HepG2 (cell line): Measurements from ENCODE around the gene LDLRAD4. TPM values are rescaled to one million over a fixed set of nuclear protein-coding genes. Genes with fewer than 3 reads are reported as not detected.

Experiments used
- CBX2 ChIP-seq, 2 experiments: fragments of 200-600 bp in 1 of 2; sonication (generic); formaldehyde crosslinking in 1 of 2; IDR thresholded peaks; 2 replicates each; pipeline versions ENCODE4 v1.7.0 to v1.8.1; 2018 to 2022; ENCODE audit warnings: low read depth in 2 of 2, low read length in 1 of 2, mild to moderate bottlenecking in 1 of 2, missing genetic modification reagents in 1 of 2
- FOXK2 ChIP-seq: fragments of 450-650 bp; IDR thresholded peaks from 2 replicates; pipeline ENCODE4 v1.6.1; 2016
- KAT7 ChIP-seq: IDR thresholded peaks from 2 replicates; pipeline ENCODE4 v1.6.1; 2018; ENCODE audit warnings: borderline replicate concordance, missing compliant biosample characterization
- KDM3A ChIP-seq: IDR thresholded peaks from 2 replicates; pipeline ENCODE4 v1.6.1; 2018; ENCODE audit warnings: low read depth, missing compliant biosample characterization
- KLF13 ChIP-seq: sonication (generic); formaldehyde crosslinking; IDR thresholded peaks from 2 replicates; pipeline ENCODE4 v1.4.0; 2020; ENCODE audit warnings: mild to moderate bottlenecking, missing genetic modification reagents
- MEF2D ChIP-seq: sonication (generic); formaldehyde crosslinking; IDR thresholded peaks from 2 replicates; pipeline ENCODE4 v1.5.1; 2020; ENCODE audit warnings: mild to moderate bottlenecking, missing genetic modification reagents
- NFE2 ChIP-seq: sonication (generic); formaldehyde crosslinking; IDR thresholded peaks from 2 replicates; pipeline ENCODE4 v1.4.0; 2020; ENCODE audit warnings: missing genetic modification reagents
- NFYB ChIP-seq: sonication (generic); formaldehyde crosslinking; IDR thresholded peaks from 2 replicates; pipeline ENCODE4 v1.4.0; 2020; ENCODE audit warnings: missing genetic modification reagents
- NKX3-1 ChIP-seq: sonication (generic); formaldehyde crosslinking; IDR thresholded peaks from 2 replicates; pipeline ENCODE4 v1.5.0; 2020; ENCODE audit warnings: missing genetic modification reagents
- PHF21A ChIP-seq: sonication (generic); formaldehyde crosslinking; IDR thresholded peaks from 2 replicates; pipeline ENCODE4 v1.5.0; 2020; ENCODE audit warnings: mild to moderate bottlenecking, missing genetic modification reagents
- RBM22 ChIP-seq: fragments of 200-400 bp; formaldehyde crosslinking; optimal IDR thresholded peaks from 2 replicates; pipeline ENCODE3; 2017; ENCODE audit warnings: mild to moderate bottlenecking, low read length, moderate library complexity
- RNF2 ChIP-seq: fragments of 450-650 bp; conservative IDR thresholded peaks from 2 replicates; pipeline ENCODE4 v1.6.1; 2016; ENCODE audit warnings: low read depth
- SKI ChIP-seq: fragments of 450-650 bp; IDR thresholded peaks from one replicate; pipeline ENCODE4 v1.6.1; 2018; ENCODE audit warnings: mild to moderate bottlenecking; ENCODE audit not compliant: partially characterized antibody
- SUZ12 ChIP-seq: fragments of 150-350 bp; IDR thresholded peaks from 2 replicates; pipeline ENCODE4 v1.6.1; 2014; ENCODE audit warnings: low read depth, low read length
- THAP11 ChIP-seq: IDR thresholded peaks from 2 replicates; pipeline ENCODE4 v1.6.1; 2016; ENCODE audit warnings: missing biosample characterization, missing genetic modification reagents
- ZBTB3 ChIP-seq: sonication (generic); formaldehyde crosslinking; IDR thresholded peaks from 2 replicates; pipeline ENCODE4 v1.4.0; 2020; ENCODE audit warnings: low read depth, mild to moderate bottlenecking, moderate library complexity, missing genetic modification reagents, borderline replicate concordance
- ZFP36L2 ChIP-seq: sonication (generic); formaldehyde crosslinking; IDR thresholded peaks from 2 replicates; pipeline ENCODE4 v1.4.0; 2020; ENCODE audit warnings: missing genetic modification reagents
- ZFX ChIP-seq: sonication (generic); formaldehyde crosslinking; IDR thresholded peaks from 2 replicates; pipeline ENCODE4 v1.4.0; 2020; ENCODE audit warnings: mild to moderate bottlenecking, low read depth, missing genetic modification reagents, moderate library complexity
- ZNF12 ChIP-seq: sonication (generic); formaldehyde crosslinking; IDR thresholded peaks from 2 replicates; pipeline ENCODE4 v1.5.0; 2020; ENCODE audit warnings: missing genetic modification reagents
- ZNF121 ChIP-seq: sonication (generic); formaldehyde crosslinking; IDR thresholded peaks from 2 replicates; pipeline ENCODE4 v1.5.0; 2020; ENCODE audit warnings: mild to moderate bottlenecking, missing genetic modification reagents
- ZNF292 ChIP-seq: sonication (generic); formaldehyde crosslinking; IDR thresholded peaks from 2 replicates; pipeline ENCODE4 v1.8.1; 2022; ENCODE audit warnings: mild to moderate bottlenecking, low read depth, missing genetic modification reagents, borderline replicate concordance
- ZNF496 ChIP-seq: sonication (generic); formaldehyde crosslinking; IDR thresholded peaks from 2 replicates; pipeline ENCODE4 v1.8.1; 2023; ENCODE audit warnings: mild to moderate bottlenecking, moderate library complexity, missing genetic modification reagents; ENCODE audit not compliant: insufficient replicate concordance
- ZNF678 ChIP-seq: sonication (generic); formaldehyde crosslinking; IDR thresholded peaks from 2 replicates; pipeline ENCODE4 v1.4.0; 2020; ENCODE audit warnings: mild to moderate bottlenecking, missing genetic modification reagents
- ZNF704 ChIP-seq: sonication (generic); formaldehyde crosslinking; IDR thresholded peaks from 2 replicates; pipeline ENCODE4 v1.8.1; 2023; ENCODE audit warnings: mild to moderate bottlenecking, inconsistent platforms, moderate library complexity, missing genetic modification reagents, borderline replicate concordance
- ZNF768 ChIP-seq: sonication (generic); formaldehyde crosslinking; IDR thresholded peaks from 2 replicates; pipeline ENCODE4 v1.4.0; 2020; ENCODE audit warnings: missing genetic modification reagents
- polyA plus RNA-seq, 8 experiments: library from polyadenylated mRNA; depleted of rRNA in 3 of 8; stranded (reverse) in 7 of 8; unstranded in 1 of 8; fragments of >200 nt; fragmentation: Illumina TruSeq in 4 of 8; extraction: Trizol in 4 of 8; gene quantifications; 2 replicates each; pipeline versions ENCODE4 v1.2.1 to v1.2.3, GENCODE V29; 2011 to 2016; ENCODE audit warnings: low read depth in 4 of 8, missing spikeins in 1 of 8, mixed read lengths in 1 of 8; ENCODE audit not compliant: insufficient read depth in 1 of 8
- total RNA-seq, 5 experiments: library from RNA; depleted of rRNA; stranded (reverse); fragments of >200 nt; fragmentation: Illumina TruSeq; extraction: Trizol; gene quantifications; 2 replicates each; pipeline ENCODE4 v1.2.3, GENCODE V29; 2016; ENCODE audit warnings: low read depth in 1 of 5
- TF ChIP-seq, protein P1 (sequence below): sonication (generic); formaldehyde crosslinking; IDR thresholded peaks from 2 replicates; pipeline ENCODE4 v1.4.0; 2020; ENCODE audit warnings: missing genetic modification reagents
- TF ChIP-seq, protein P2 (sequence below): sonication (generic); formaldehyde crosslinking; conservative IDR thresholded peaks from 2 replicates; pipeline ENCODE4 v1.8.0; 2022; ENCODE audit warnings: low read depth, missing genetic modification reagents
- TF ChIP-seq, protein P3 (sequence below): sonication (generic); formaldehyde crosslinking; IDR thresholded peaks from 2 replicates; pipeline ENCODE4 v1.4.0; 2020; ENCODE audit warnings: mild to moderate bottlenecking, missing genetic modification reagents

The LDLRAD4 gene
- total and polyA plus RNA-seq, 2 of the 13 experiments (the other 11 are each of a cell fraction or from before 2014, with no cell fraction given), result 13.6 to 20.9 TPM

GRCh38 chr18:13217971-13218367 lies 591 bp upstream of the LDLRAD4 start (continued):
- TF ChIP-seq CBX2 (IDR thresholded peaks at IDR 0.05; ENCODE audit: low read depth, low read length), result no peak
- TF ChIP-seq CBX2 (CRISPR knock-in tag; IDR thresholded peaks at IDR 0.05; ENCODE audit: low read depth), result no peak
- no peak for TF ChIP-seq ZNF704 (CRISPR knock-in tag)
- no peak for TF ChIP-seq ZNF768 (CRISPR knock-in tag)
- no peak for TF ChIP-seq NFE2 (CRISPR knock-in tag)
- TF ChIP-seq NFYB (CRISPR knock-in tag), result no peak
- TF ChIP-seq ZBTB3 (CRISPR knock-in tag), result 0 out of 2 replicates have a peak, but pooled peaks have one; percentile 36
- TF ChIP-seq KLF13 (CRISPR knock-in tag), result no peak
- TF ChIP-seq ZNF12, result no peak
- TF ChIP-seq SUZ12, result no peak
- TF ChIP-seq RNF2, result no peak
- TF ChIP-seq KDM3A, result no peak
- no peak for TF ChIP-seq THAP11 (CRISPR knock-in tag)
- TF ChIP-seq MEF2D (CRISPR knock-in tag), result no peak
- TF ChIP-seq, protein P1, sequence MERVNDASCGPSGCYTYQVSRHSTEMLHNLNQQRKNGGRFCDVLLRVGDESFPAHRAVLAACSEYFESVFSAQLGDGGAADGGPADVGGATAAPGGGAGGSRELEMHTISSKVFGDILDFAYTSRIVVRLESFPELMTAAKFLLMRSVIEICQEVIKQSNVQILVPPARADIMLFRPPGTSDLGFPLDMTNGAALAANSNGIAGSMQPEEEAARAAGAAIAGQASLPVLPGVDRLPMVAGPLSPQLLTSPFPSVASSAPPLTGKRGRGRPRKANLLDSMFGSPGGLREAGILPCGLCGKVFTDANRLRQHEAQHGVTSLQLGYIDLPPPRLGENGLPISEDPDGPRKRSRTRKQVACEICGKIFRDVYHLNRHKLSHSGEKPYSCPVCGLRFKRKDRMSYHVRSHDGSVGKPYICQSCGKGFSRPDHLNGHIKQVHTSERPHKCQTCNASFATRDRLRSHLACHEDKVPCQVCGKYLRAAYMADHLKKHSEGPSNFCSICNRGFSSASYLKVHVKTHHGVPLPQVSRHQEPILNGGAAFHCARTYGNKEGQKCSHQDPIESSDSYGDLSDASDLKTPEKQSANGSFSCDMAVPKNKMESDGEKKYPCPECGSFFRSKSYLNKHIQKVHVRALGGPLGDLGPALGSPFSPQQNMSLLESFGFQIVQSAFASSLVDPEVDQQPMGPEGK, result peak; percentile 77
- 0 out of 2 replicates have a peak, but pooled peaks have one; percentile 36 for TF ChIP-seq ZNF678 (CRISPR knock-in tag)
- TF ChIP-seq ZNF121 (CRISPR knock-in tag), result no peak
- TF ChIP-seq KAT7 (CRISPR knock-in tag), result no peak
- TF ChIP-seq, protein P2, sequence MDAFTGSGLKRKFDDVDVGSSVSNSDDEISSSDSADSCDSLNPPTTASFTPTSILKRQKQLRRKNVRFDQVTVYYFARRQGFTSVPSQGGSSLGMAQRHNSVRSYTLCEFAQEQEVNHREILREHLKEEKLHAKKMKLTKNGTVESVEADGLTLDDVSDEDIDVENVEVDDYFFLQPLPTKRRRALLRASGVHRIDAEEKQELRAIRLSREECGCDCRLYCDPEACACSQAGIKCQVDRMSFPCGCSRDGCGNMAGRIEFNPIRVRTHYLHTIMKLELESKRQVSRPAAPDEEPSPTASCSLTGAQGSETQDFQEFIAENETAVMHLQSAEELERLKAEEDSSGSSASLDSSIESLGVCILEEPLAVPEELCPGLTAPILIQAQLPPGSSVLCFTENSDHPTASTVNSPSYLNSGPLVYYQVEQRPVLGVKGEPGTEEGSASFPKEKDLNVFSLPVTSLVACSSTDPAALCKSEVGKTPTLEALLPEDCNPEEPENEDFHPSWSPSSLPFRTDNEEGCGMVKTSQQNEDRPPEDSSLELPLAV, result no peak
- no peak for TF ChIP-seq ZNF496 (CRISPR knock-in tag)
- no peak for TF ChIP-seq NKX3-1
- TF ChIP-seq ZFP36L2 (CRISPR knock-in tag), result no peak
- TF ChIP-seq PHF21A (CRISPR knock-in tag), result no peak; the same call in 1 of the 2 replicates
- TF ChIP-seq ZFX (CRISPR knock-in tag), result peak; percentile 55
- no peak for TF ChIP-seq SKI
- TF ChIP-seq RBM22, result no peak
- no peak for TF ChIP-seq ZNF292 (CRISPR knock-in tag)
- no peak for TF ChIP-seq FOXK2
- TF ChIP-seq, protein P3, sequence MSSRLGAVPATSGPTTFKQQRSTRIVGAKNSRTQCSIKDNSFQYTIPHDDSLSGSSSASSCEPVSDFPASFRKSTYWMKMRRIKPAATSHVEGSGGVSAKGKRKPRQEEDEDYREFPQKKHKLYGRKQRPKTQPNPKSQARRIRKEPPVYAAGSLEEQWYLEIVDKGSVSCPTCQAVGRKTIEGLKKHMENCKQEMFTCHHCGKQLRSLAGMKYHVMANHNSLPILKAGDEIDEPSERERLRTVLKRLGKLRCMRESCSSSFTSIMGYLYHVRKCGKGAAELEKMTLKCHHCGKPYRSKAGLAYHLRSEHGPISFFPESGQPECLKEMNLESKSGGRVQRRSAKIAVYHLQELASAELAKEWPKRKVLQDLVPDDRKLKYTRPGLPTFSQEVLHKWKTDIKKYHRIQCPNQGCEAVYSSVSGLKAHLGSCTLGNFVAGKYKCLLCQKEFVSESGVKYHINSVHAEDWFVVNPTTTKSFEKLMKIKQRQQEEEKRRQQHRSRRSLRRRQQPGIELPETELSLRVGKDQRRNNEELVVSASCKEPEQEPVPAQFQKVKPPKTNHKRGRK, result no peak
